ENCODE data around the gene PURA. TPM values are rescaled to one million over a fixed set of nuclear protein-coding genes. Genes with fewer than 3 reads are reported as not detected.

The PURA gene
- polyA plus RNA-seq, 1 donor from 2014 or later, result 2.3 TPM

DNA sequence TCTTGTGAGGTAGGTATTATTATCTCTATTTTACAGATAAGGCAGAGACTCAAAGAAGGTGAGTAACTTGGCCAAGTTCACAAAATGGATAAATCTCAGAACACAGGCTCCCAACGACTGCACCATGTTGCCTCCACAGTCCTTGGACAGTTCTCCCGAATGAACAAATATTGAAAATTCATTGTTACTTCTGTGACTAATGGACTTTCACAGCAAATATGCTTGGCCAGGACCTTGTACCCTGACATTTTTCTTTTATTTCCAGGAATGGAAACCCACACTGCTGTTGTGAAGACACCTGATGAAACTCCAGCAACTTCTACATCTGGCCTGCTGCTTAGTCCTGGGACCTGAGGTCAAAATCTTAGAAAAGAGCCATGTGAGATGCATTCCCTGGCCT, 58.6 kb downstream of the PURA start:
- Histone ChIP-seq H3K9ac (ENCODE audit: low read length) (no peak overlapping the region), H3K27me3 (ENCODE audit: insufficient read depth, low read depth, low read length) (no peaks in the 10 kb centered on the region), H3K9me2 (ENCODE audit: insufficient read depth, low read length) (no peaks in the 10 kb centered on the region), H3K27ac (ENCODE audit: low read length) (no peak overlapping the region), H3K4me3 (ENCODE audit: low read length) (no peak overlapping the region), H3K36me3 (ENCODE audit: insufficient read depth, low read length) (no peaks in the 10 kb centered on the region), H4K20me1 (ENCODE audit: insufficient read depth) (no peaks in the 10 kb centered on the region), H3K79me2 (replicated peaks; ENCODE audit: insufficient read depth, low read length) (no peaks in the 10 kb centered on the region), H3K4me2 (ENCODE audit: low read length) (no peak overlapping the region), H2AFZ (ENCODE audit: low read depth, low read length) (no peak overlapping the region), H3K9me3 (ENCODE audit: low read length) (no peaks in the 10 kb centered on the region), H3F3A (ENCODE audit: insufficient read depth, low read length, poor library complexity, severe bottlenecking) (no peaks in the 10 kb centered on the region)
- TF ChIP-seq POLR2AphosphoS5 (IDR thresholded peaks at IDR 0.05) (no peak), EZH2 (IDR thresholded peaks at IDR 0.05; ENCODE audit: borderline replicate concordance, insufficient read depth, low read length, poor library complexity, severe bottlenecking) (no peak), TAF1 (IDR thresholded peaks at IDR 0.05; ENCODE audit: low read depth) (no peak)

DNA sequence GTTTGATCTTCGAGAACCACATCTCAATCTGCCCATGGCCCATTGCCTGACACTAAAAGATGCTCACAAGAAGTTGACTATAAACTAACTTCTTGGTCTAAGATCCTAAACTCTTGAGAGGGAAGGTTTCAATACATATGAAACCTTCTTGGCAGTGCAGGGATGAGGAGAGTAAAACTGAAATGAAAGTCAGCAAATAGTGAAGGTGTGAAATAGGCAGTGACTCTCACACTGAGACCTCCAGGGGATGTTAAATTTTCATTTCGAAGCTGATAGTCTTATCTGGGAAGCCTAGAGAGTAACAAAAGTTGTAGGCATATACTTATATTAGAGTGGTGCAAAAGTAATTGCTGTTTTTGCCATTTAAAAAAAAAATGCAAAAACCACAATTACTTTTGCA, 60.1 kb downstream of the PURA start:
- H3K9me3 ChIP-seq (ENCODE audit: low read length), result no peaks in the 10 kb centered on the region
- no peaks in the 10 kb centered on the region for H3F3A ChIP-seq (ENCODE audit: insufficient read depth, low read length, poor library complexity, severe bottlenecking)
- no peaks in the 10 kb centered on the region for H3K36me3 ChIP-seq (ENCODE audit: insufficient read depth, low read length)
- H3K9me2 ChIP-seq (ENCODE audit: insufficient read depth, low read length), result no peaks in the 10 kb centered on the region
- no peak for TF ChIP-seq POLR2AphosphoS5 (IDR thresholded peaks at IDR 0.05)
- TF ChIP-seq, protein P1, sequence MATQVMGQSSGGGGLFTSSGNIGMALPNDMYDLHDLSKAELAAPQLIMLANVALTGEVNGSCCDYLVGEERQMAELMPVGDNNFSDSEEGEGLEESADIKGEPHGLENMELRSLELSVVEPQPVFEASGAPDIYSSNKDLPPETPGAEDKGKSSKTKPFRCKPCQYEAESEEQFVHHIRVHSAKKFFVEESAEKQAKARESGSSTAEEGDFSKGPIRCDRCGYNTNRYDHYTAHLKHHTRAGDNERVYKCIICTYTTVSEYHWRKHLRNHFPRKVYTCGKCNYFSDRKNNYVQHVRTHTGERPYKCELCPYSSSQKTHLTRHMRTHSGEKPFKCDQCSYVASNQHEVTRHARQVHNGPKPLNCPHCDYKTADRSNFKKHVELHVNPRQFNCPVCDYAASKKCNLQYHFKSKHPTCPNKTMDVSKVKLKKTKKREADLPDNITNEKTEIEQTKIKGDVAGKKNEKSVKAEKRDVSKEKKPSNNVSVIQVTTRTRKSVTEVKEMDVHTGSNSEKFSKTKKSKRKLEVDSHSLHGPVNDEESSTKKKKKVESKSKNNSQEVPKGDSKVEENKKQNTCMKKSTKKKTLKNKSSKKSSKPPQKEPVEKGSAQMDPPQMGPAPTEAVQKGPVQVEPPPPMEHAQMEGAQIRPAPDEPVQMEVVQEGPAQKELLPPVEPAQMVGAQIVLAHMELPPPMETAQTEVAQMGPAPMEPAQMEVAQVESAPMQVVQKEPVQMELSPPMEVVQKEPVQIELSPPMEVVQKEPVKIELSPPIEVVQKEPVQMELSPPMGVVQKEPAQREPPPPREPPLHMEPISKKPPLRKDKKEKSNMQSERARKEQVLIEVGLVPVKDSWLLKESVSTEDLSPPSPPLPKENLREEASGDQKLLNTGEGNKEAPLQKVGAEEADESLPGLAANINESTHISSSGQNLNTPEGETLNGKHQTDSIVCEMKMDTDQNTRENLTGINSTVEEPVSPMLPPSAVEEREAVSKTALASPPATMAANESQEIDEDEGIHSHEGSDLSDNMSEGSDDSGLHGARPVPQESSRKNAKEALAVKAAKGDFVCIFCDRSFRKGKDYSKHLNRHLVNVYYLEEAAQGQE (IDR thresholded peaks at IDR 0.05; ENCODE audit: borderline replicate concordance), result no peak
- TF ChIP-seq SMC3 (conservative IDR thresholded peaks at IDR 0.05; ENCODE audit: poor library complexity), result no peak
- TF ChIP-seq MXI1 (conservative IDR thresholded peaks at IDR 0.05; ENCODE audit: poor library complexity, severe bottlenecking), result no peak
- no peak for TF ChIP-seq RAD21 (conservative IDR thresholded peaks at IDR 0.05)
- TF ChIP-seq, protein P2, sequence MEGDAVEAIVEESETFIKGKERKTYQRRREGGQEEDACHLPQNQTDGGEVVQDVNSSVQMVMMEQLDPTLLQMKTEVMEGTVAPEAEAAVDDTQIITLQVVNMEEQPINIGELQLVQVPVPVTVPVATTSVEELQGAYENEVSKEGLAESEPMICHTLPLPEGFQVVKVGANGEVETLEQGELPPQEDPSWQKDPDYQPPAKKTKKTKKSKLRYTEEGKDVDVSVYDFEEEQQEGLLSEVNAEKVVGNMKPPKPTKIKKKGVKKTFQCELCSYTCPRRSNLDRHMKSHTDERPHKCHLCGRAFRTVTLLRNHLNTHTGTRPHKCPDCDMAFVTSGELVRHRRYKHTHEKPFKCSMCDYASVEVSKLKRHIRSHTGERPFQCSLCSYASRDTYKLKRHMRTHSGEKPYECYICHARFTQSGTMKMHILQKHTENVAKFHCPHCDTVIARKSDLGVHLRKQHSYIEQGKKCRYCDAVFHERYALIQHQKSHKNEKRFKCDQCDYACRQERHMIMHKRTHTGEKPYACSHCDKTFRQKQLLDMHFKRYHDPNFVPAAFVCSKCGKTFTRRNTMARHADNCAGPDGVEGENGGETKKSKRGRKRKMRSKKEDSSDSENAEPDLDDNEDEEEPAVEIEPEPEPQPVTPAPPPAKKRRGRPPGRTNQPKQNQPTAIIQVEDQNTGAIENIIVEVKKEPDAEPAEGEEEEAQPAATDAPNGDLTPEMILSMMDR (IDR thresholded peaks at IDR 0.05; ENCODE audit: poor library complexity, severe bottlenecking), result no peak
- no peak for TF ChIP-seq TAF1 (IDR thresholded peaks at IDR 0.05; ENCODE audit: low read depth)
- no peak for TF ChIP-seq EZH2 (IDR thresholded peaks at IDR 0.05; ENCODE audit: borderline replicate concordance, insufficient read depth, low read length, poor library complexity, severe bottlenecking)
- TF ChIP-seq EP300 (conservative IDR thresholded peaks at IDR 0.05; ENCODE audit: poor library complexity, severe bottlenecking), result no peak
- no peak overlapping the region for H3K27ac ChIP-seq (ENCODE audit: low read length)
- no peaks in the 10 kb centered on the region for H3K27me3 ChIP-seq (ENCODE audit: insufficient read depth, low read depth, low read length)
- H3K79me2 ChIP-seq (replicated peaks; ENCODE audit: insufficient read depth, low read length), result no peaks in the 10 kb centered on the region
- H3K4me3 ChIP-seq (ENCODE audit: low read length), result no peak overlapping the region
- H3K9ac ChIP-seq (ENCODE audit: low read length), result no peak overlapping the region
- H4K20me1 ChIP-seq (ENCODE audit: insufficient read depth), result no peaks in the 10 kb centered on the region
- H2AFZ ChIP-seq (ENCODE audit: low read depth, low read length), result no peak overlapping the region
- no peak overlapping the region for H3K4me2 ChIP-seq (ENCODE audit: low read length)
